ENCODE results near the gene ATOH8.

The ATOH8 gene

DNA sequence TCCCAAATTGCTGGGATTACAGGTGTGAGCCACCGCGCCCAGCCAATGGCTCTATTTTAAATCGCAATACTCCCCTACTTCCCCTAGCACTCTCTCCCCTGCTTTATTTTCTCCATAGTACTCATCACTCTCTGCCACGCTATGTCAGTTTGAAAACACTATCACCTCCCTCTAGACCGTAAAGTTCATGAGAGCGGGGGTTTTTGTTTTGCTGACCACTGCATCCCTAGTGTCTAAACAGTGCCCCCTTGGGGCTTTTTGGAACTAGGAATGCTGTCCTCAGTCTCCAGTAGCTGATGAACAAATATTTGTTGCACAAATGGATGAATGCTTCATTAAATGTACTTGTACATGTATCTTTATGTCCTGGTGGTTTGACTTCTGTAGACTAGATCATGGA lies 44.1 kb downstream of the ATOH8 start:
- Mint-ChIP-seq H3K27me3 (ENCODE audit: low read depth) (peaks cover 5% of the 10 kb centered on the region), H3K36me3 (ENCODE audit: low read depth) (no peaks in the 10 kb centered on the region), H3K9me3 (peaks cover 6% of the 10 kb centered on the region), H3K4me1 (peaks cover 59% of the 10 kb centered on the region), H3K27ac (peak overlapping the region; percentile 24 to 88 (median 83)), H3K4me3 (peak overlapping the region in 2 of 3 experiments; percentile 36 to 49)
- TF ChIP-seq, protein P1, sequence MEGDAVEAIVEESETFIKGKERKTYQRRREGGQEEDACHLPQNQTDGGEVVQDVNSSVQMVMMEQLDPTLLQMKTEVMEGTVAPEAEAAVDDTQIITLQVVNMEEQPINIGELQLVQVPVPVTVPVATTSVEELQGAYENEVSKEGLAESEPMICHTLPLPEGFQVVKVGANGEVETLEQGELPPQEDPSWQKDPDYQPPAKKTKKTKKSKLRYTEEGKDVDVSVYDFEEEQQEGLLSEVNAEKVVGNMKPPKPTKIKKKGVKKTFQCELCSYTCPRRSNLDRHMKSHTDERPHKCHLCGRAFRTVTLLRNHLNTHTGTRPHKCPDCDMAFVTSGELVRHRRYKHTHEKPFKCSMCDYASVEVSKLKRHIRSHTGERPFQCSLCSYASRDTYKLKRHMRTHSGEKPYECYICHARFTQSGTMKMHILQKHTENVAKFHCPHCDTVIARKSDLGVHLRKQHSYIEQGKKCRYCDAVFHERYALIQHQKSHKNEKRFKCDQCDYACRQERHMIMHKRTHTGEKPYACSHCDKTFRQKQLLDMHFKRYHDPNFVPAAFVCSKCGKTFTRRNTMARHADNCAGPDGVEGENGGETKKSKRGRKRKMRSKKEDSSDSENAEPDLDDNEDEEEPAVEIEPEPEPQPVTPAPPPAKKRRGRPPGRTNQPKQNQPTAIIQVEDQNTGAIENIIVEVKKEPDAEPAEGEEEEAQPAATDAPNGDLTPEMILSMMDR (IDR thresholded peaks at IDR 0.05; ENCODE audit: unreplicated experiment in 3 of 3): peak; percentile 25 to 36 (median 33)

DNA sequence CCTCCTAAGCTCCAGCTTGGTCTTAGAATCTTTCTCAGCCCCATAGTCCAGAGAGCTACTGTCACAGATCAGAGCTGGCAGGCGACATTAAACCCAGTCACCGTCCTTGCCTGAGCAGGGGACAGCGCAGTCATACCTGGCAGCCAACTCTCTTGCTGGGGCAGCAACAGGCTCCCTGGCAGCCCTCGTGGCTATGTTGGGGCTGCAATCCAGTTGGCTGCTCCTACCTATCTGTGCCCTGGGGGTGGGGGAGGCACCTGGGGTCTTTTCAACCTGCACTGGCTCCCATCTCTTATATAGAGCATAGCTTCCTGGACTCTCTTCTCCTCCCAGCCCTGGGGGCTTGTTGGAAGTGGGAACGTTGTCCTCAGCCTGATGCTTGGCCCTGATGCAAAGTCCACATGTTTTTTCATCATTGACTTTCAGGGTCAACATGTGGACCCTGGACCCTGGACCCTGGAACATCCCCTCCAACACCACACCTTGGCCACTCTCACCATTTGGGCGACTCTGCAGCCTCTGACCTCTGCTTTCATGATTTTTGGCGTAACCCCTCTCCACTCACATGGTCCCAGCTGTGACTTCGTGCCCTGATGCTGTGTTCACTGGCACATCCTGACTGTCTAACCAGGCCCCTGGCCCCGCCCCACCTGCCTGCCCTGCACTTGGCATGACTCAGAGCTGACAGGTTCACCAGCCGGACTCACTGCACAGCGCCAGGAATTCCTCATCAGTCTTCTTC lies 45.6 kb downstream of the ATOH8 start:
- H3K27ac Mint-ChIP-seq: no peak overlapping the region
- no peaks in the 10 kb centered on the region for H3K36me3 Mint-ChIP-seq (ENCODE audit: low read depth)
- H3K9me3 Mint-ChIP-seq: peaks cover 6% of the 10 kb centered on the region
- H3K4me3 Mint-ChIP-seq: no peak overlapping the region
- peaks cover 44% of the 10 kb centered on the region for H3K4me1 Mint-ChIP-seq
- peaks cover 5% of the 10 kb centered on the region for H3K27me3 Mint-ChIP-seq (ENCODE audit: low read depth)
- TF ChIP-seq, protein P1 (IDR thresholded peaks at IDR 0.05; ENCODE audit: unreplicated experiment in 3 of 3): no peak

DNA sequence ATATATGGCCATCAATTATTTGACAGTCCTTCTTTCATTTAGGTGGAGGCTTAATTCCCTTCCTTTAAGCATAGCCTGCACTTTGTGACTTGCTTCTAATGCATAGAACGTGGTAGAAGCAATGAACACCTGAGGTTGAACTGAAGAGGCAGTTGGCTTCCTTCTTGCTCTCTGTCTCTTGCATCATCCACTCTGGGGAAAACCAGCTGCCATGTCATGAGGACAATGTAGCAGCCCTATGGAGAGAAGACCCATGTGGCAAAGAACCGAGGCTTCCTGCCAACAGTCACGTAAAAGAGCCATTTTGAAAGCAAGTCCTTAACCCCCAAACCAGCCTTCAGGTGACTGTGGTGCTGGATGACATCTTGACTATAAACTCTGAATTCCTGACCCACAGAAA lies 46.8 kb downstream of the ATOH8 start:
- no peaks in the 10 kb centered on the region for H3K36me3 Mint-ChIP-seq (ENCODE audit: low read depth)
- no peak overlapping the region for H3K27ac Mint-ChIP-seq
- TF ChIP-seq, protein P1 (IDR thresholded peaks at IDR 0.05; ENCODE audit: unreplicated experiment in 3 of 3): no peak
- peaks cover 34% of the 10 kb centered on the region for H3K4me1 Mint-ChIP-seq
- no peak overlapping the region for H3K4me3 Mint-ChIP-seq
- H3K27me3 Mint-ChIP-seq (ENCODE audit: low read depth): peaks cover 5% of the 10 kb centered on the region
- peaks cover 6% of the 10 kb centered on the region for H3K9me3 Mint-ChIP-seq

DNA sequence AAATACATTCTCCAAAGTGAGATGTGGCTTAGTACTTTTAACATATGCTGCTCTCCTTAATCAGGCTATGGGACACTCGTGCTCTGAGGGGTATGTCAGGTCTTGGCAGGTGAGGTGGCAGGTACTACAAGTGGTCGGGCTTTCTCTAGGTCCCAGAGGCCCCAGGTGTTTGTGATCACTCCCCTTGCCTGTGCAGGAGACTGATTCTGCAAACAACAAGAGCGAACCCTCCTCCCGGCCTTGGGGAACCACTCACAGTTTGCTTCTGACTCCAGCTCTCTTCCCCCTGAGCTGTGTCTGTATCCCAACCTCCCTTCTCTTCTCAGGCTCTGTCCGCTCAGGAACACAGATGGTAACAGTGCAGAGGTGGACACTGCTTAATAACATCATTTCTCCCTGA lies 48.1 kb downstream of the ATOH8 start:
- TF ChIP-seq, protein P1 (IDR thresholded peaks at IDR 0.05; ENCODE audit: unreplicated experiment in 3 of 3): no peak
- Mint-ChIP-seq H3K36me3 (ENCODE audit: low read depth) (no peaks in the 10 kb centered on the region), H3K4me3 (no peak overlapping the region), H3K4me1 (peaks cover 21% of the 10 kb centered on the region), H3K9me3 (peaks cover 6% of the 10 kb centered on the region), H3K27ac (no peak overlapping the region), H3K27me3 (ENCODE audit: low read depth) (peaks cover 5% of the 10 kb centered on the region)

DNA sequence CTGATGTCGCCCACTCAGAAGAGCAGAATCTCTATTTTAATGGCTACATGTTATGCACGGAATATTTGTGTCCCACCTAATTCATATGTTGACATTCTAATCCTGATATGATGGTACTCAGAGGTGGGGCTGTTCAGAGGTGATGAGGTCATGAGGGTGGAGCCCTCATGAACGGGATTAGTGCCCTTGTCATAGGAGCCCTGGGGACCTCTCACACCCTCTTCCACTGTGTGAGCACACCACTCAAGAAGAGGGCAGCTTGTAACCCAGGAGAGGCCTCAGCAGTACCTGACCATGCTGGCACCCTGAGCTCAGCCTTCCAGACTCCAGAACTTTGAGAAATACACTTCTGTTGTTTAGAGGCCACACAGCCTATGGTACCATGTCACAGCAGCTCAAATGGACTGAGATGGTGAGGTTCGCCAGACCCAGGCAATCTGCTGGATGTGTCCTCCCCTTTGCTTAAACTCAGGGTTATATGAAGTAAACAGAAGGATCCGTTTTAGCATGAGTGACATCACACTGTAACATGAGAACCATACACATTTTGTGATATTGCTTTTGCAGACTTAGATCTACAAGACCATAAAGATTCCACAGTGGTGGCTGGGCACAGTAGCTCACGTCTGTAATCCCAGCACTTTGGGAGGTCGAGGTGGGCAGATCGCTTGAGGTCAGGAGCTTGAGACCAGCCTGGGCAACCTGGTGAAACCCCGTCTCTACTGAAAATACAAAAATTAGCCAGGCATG lies 48.7 kb downstream of the ATOH8 start:
- Mint-ChIP-seq H3K4me1 (peaks cover 15% of the 10 kb centered on the region), H3K27me3 (ENCODE audit: low read depth) (no peaks in the 10 kb centered on the region), H3K36me3 (ENCODE audit: low read depth) (no peaks in the 10 kb centered on the region), H3K9me3 (peaks cover 6% of the 10 kb centered on the region), H3K4me3 (no peak overlapping the region), H3K27ac (no peak overlapping the region)
- TF ChIP-seq, protein P1 (IDR thresholded peaks at IDR 0.05; ENCODE audit: unreplicated experiment in 3 of 3): no peak

All from nephron (organoid).